WTC11 (cell line): ENCODE measurements around the gene DMWD. TPM values are rescaled to one million over a fixed set of nuclear protein-coding genes. Genes with fewer than 3 reads are reported as not detected.

Experiments
- ATAC-seq: fragments of 200-7000 bp; cut with Tn5 transposase; 2 replicates; pipeline ENCODE4 v1.10.0; 2021; ENCODE audit warnings: mild to moderate bottlenecking, moderate library complexity
- CTCF ChIA-PET: fragments of 300-600 bp; sonication (Branson Sonifier 250); formaldehyde crosslinking; loops from one replicate; lab custom pipeline; 2021; ENCODE audit warnings: antibody characterized with exemption; lab: Charles Lee
- POLR2A ChIA-PET: fragments of 350-600 bp; sonication (Branson Sonifier 250); formaldehyde crosslinking; loops from one replicate; lab custom pipeline; 2021; ENCODE audit warnings: antibody characterized with exemption; lab: Charles Lee
- DNase-seq: peaks from one replicate; pipeline ENCODE4 v3.0.0; 2021; ENCODE audit warnings: low spot score
- H3K27ac Mint-ChIP-seq: 2 replicates; pipeline ENCODE4 v1.8.0; 2021; ENCODE audit warnings: mixed read lengths
- H3K27me3 Mint-ChIP-seq: 2 replicates; pipeline ENCODE4 v1.8.0; 2021; ENCODE audit warnings: low read depth, mild to moderate bottlenecking, moderate library complexity, mixed read lengths
- H3K36me3 Mint-ChIP-seq: 2 replicates; pipeline ENCODE4 v1.8.0; 2021; ENCODE audit warnings: mixed read lengths
- H3K4me1 Mint-ChIP-seq: 2 replicates; pipeline ENCODE4 v1.8.0; 2022; ENCODE audit warnings: mixed read lengths
- H3K4me3 Mint-ChIP-seq: 2 replicates; pipeline ENCODE4 v1.8.0; 2021; ENCODE audit warnings: mild to moderate bottlenecking, moderate library complexity, mixed read lengths
- H3K9me3 Mint-ChIP-seq: 2 replicates; pipeline ENCODE4 v1.8.0; 2021; ENCODE audit warnings: mixed read lengths
- ESRRA ChIP-seq: sonication (generic); formaldehyde crosslinking; IDR thresholded peaks from 2 replicates; pipeline ENCODE4 v1.8.1; 2022; ENCODE audit warnings: mild to moderate bottlenecking, missing genetic modification reagents, borderline replicate concordance
- KAT7 ChIP-seq: sonication (generic); formaldehyde crosslinking; IDR thresholded peaks from 2 replicates; pipeline ENCODE4 v1.8.1; 2023; ENCODE audit warnings: missing genetic modification reagents, mild to moderate bottlenecking, borderline replicate concordance
- NFATC4 ChIP-seq: fragments of 250-450 bp; sonication (Bioruptor Pico); IDR thresholded peaks from 2 replicates; pipeline ENCODE4 v1.9.0; 2021; ENCODE audit warnings: mild to moderate bottlenecking
- OVOL2 ChIP-seq: fragments of 250-450 bp; sonication (Bioruptor Pico); IDR thresholded peaks from 2 replicates; pipeline ENCODE4 v1.9.0; 2021; ENCODE audit warnings: mild to moderate bottlenecking, borderline replicate concordance
- RORB ChIP-seq: fragments of 250-450 bp; sonication (Bioruptor Pico); IDR thresholded peaks from 2 replicates; pipeline ENCODE4 v1.9.0; 2021; ENCODE audit warnings: mild to moderate bottlenecking
- TCF7 ChIP-seq: sonication (generic); formaldehyde crosslinking; IDR thresholded peaks from 2 replicates; pipeline ENCODE4 v1.8.0; 2022; ENCODE audit warnings: mild to moderate bottlenecking, low read depth, missing genetic modification reagents, moderate library complexity
- ZNF219 ChIP-seq: sonication (generic); formaldehyde crosslinking; IDR thresholded peaks from 2 replicates; pipeline ENCODE4 v1.8.0; 2023; ENCODE audit warnings: missing genetic modification reagents, mild to moderate bottlenecking, borderline replicate concordance
- total RNA-seq: library from RNA; stranded (reverse); gene quantifications from 3 replicates; pipeline ENCODE4 v1.2.3, GENCODE V29; 2021
- TF ChIP-seq, protein P1 (sequence below): sonication (generic); formaldehyde crosslinking; IDR thresholded peaks from 2 replicates; pipeline ENCODE4 v1.8.0; 2022; ENCODE audit warnings: mild to moderate bottlenecking, missing genetic modification reagents
- TF ChIP-seq, protein P2 (sequence below): fragments of 250-450 bp; sonication (Bioruptor Pico); IDR thresholded peaks from 2 replicates; pipeline ENCODE4 v1.9.0; 2021; ENCODE audit warnings: mild to moderate bottlenecking, borderline replicate concordance
- TF ChIP-seq, protein P3 (sequence below): sonication (generic); formaldehyde crosslinking; conservative IDR thresholded peaks from 2 replicates; pipeline ENCODE4 v1.8.1; 2023; ENCODE audit warnings: mild to moderate bottlenecking, low read depth, missing genetic modification reagents, moderate library complexity
- TF ChIP-seq, protein P4 (sequence below): sonication (generic); formaldehyde crosslinking; IDR thresholded peaks from 2 replicates; pipeline ENCODE4 v1.8.1; 2022; ENCODE audit warnings: low read depth, mild to moderate bottlenecking, moderate library complexity, missing genetic modification reagents, borderline replicate concordance
- TF ChIP-seq, protein P5 (sequence below): sonication (generic); formaldehyde crosslinking; conservative IDR thresholded peaks from 2 replicates; pipeline ENCODE4 v1.8.1; 2022; ENCODE audit warnings: mild to moderate bottlenecking, missing genetic modification reagents

DMWD gene
- total RNA-seq, 1 experiment from 2014 or later: 60.7 TPM

DNA sequence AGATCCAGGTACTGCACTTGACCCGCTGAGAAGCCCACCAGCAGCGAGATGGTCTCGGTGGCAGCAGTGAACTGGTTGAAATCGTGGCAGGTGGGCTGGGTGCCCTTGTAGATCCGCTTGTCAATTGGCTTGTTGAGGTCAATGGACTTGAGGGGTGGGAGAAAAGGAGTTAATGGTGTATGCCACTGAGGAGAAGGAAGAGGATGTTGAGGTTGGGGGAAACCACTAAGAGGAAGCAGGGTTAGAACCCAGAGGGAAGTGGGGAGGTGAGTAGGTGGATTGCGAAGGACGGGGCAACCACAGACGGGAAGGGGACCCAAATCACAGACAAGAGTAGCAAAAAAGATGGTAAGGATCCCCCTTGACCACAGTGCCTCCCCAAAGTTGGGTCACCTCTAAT lies 1.7 kb downstream of the DMWD start (continued):
- TF ChIP-seq, protein P1, sequence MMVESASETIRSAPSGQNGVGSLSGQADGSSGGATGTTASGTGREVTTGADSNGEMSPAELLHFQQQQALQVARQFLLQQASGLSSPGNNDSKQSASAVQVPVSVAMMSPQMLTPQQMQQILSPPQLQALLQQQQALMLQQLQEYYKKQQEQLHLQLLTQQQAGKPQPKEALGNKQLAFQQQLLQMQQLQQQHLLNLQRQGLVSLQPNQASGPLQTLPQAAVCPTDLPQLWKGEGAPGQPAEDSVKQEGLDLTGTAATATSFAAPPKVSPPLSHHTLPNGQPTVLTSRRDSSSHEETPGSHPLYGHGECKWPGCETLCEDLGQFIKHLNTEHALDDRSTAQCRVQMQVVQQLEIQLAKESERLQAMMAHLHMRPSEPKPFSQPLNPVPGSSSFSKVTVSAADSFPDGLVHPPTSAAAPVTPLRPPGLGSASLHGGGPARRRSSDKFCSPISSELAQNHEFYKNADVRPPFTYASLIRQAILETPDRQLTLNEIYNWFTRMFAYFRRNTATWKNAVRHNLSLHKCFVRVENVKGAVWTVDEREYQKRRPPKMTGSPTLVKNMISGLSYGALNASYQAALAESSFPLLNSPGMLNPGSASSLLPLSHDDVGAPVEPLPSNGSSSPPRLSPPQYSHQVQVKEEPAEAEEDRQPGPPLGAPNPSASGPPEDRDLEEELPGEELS (CRISPR knock-in tag): no peak
- TF ChIP-seq NFATC4 (CRISPR knock-in tag): no peak
- TF ChIP-seq, protein P2, sequence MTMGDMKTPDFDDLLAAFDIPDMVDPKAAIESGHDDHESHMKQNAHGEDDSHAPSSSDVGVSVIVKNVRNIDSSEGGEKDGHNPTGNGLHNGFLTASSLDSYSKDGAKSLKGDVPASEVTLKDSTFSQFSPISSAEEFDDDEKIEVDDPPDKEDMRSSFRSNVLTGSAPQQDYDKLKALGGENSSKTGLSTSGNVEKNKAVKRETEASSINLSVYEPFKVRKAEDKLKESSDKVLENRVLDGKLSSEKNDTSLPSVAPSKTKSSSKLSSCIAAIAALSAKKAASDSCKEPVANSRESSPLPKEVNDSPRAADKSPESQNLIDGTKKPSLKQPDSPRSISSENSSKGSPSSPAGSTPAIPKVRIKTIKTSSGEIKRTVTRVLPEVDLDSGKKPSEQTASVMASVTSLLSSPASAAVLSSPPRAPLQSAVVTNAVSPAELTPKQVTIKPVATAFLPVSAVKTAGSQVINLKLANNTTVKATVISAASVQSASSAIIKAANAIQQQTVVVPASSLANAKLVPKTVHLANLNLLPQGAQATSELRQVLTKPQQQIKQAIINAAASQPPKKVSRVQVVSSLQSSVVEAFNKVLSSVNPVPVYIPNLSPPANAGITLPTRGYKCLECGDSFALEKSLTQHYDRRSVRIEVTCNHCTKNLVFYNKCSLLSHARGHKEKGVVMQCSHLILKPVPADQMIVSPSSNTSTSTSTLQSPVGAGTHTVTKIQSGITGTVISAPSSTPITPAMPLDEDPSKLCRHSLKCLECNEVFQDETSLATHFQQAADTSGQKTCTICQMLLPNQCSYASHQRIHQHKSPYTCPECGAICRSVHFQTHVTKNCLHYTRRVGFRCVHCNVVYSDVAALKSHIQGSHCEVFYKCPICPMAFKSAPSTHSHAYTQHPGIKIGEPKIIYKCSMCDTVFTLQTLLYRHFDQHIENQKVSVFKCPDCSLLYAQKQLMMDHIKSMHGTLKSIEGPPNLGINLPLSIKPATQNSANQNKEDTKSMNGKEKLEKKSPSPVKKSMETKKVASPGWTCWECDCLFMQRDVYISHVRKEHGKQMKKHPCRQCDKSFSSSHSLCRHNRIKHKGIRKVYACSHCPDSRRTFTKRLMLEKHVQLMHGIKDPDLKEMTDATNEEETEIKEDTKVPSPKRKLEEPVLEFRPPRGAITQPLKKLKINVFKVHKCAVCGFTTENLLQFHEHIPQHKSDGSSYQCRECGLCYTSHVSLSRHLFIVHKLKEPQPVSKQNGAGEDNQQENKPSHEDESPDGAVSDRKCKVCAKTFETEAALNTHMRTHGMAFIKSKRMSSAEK: no peak
- TF ChIP-seq, protein P3, sequence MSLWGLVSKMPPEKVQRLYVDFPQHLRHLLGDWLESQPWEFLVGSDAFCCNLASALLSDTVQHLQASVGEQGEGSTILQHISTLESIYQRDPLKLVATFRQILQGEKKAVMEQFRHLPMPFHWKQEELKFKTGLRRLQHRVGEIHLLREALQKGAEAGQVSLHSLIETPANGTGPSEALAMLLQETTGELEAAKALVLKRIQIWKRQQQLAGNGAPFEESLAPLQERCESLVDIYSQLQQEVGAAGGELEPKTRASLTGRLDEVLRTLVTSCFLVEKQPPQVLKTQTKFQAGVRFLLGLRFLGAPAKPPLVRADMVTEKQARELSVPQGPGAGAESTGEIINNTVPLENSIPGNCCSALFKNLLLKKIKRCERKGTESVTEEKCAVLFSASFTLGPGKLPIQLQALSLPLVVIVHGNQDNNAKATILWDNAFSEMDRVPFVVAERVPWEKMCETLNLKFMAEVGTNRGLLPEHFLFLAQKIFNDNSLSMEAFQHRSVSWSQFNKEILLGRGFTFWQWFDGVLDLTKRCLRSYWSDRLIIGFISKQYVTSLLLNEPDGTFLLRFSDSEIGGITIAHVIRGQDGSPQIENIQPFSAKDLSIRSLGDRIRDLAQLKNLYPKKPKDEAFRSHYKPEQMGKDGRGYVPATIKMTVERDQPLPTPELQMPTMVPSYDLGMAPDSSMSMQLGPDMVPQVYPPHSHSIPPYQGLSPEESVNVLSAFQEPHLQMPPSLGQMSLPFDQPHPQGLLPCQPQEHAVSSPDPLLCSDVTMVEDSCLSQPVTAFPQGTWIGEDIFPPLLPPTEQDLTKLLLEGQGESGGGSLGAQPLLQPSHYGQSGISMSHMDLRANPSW (CRISPR knock-in tag): no peak
- no peak for TF ChIP-seq KAT7 (CRISPR knock-in tag)
- no peak for TF ChIP-seq RORB (CRISPR knock-in tag)
- TF ChIP-seq, protein P4, sequence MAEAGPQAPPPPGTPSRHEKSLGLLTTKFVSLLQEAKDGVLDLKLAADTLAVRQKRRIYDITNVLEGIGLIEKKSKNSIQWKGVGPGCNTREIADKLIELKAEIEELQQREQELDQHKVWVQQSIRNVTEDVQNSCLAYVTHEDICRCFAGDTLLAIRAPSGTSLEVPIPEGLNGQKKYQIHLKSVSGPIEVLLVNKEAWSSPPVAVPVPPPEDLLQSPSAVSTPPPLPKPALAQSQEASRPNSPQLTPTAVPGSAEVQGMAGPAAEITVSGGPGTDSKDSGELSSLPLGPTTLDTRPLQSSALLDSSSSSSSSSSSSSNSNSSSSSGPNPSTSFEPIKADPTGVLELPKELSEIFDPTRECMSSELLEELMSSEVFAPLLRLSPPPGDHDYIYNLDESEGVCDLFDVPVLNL (CRISPR knock-in tag): no peak
- no peak for TF ChIP-seq OVOL2 (CRISPR knock-in tag)

DNA sequence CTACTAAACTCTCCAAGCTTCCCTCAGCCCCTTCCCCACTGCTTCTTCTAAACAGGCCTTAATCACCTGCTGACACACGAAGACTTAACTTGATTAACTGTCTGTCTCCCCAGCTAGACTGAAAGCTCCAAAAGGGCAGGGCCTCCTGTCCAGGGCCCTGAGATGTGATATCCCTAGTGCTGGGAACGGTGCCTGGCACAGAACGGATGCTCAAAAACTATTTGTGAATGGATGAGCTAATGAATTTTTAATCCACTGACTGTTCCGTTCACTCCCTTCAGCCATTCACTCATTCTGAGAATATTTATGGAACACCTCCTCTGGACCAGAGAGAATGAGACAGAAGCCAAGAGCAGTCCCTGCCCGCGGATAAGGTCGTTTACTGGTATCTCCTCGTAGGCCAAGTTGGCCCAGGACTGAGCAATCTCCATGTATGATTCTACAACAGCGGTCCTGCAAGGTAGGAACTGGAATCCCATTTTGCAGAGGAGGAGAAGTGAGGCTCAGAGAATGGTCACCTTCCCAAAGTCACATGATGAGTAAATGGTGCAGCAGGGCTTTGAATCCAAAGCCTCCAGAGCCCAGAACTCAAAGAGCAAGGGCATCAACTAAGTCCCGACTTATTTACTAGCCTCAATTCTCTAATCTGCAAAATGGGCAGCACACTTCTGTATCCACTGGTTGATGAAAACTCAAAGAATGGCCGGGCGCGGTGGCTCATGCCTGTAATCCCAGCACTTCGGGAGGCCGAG lies 3.4 kb downstream of the DMWD start:
- H3K4me1 Mint-ChIP-seq: peaks cover 17% of the 10 kb centered on the region
- TF ChIP-seq, protein P5, sequence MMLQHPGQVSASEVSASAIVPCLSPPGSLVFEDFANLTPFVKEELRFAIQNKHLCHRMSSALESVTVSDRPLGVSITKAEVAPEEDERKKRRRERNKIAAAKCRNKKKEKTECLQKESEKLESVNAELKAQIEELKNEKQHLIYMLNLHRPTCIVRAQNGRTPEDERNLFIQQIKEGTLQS (CRISPR knock-in tag): no peak
- TF ChIP-seq TCF7 (no peak), ESRRA (no peak), ZNF219 (CRISPR knock-in tag) (no peak)
- POLR2A ChIA-PET: no interaction called here
- no peaks in the 10 kb centered on the region for H3K9me3 Mint-ChIP-seq
- ATAC-seq (no peak), DNase-seq (no peak)
- CTCF ChIA-PET: interaction anchor here (0.6 to 1.5 kb wide), 5 partner anchors 10 to 95 kb away, joined by 3 to 8 read pairs (median 3); no protein-coding TSS in a partner anchor
- peaks cover 32% of the 10 kb centered on the region for H3K36me3 Mint-ChIP-seq
- peaks cover 5% of the 10 kb centered on the region; the same call in 1 of the 2 replicates for H3K27me3 Mint-ChIP-seq
- no peak overlapping the region for H3K4me3 Mint-ChIP-seq
- no peak overlapping the region for H3K27ac Mint-ChIP-seq
